Calu3 (cell line): ENCODE data around the gene ZBTB2. TPM values are rescaled to one million over a fixed set of nuclear protein-coding genes. Genes with fewer than 3 reads are reported as not detected.
"Not testable (repeated sequence)": the region's sequence is repeated elsewhere in the genome, so short reads cannot be mapped to it uniquely, and the experiment has no call there.

Experiments used
- BruUV-seq: library from RNA; stranded (reverse); fragments of 400-500 nt; replicated peaks from 2 replicates; lab custom pipeline; 2021; lab: Mats Ljungman, UMichigan
- CTCF ChIA-PET: fragments of 300-600 bp; sonication (Branson Sonifier 250); formaldehyde crosslinking; loops from one replicate; lab custom pipeline; 2022; ENCODE audit warnings: antibody characterized with exemption; lab: Charles Lee
- DNase-seq: peaks from one replicate; pipeline ENCODE4 v3.0.0; 2022
- H3K27ac Mint-ChIP-seq: one replicate; pipeline ENCODE4 v1.8.0; 2022; ENCODE audit warnings: mixed read lengths; ENCODE audit not compliant: unreplicated experiment
- H3K27me3 Mint-ChIP-seq: one replicate; pipeline ENCODE4 v1.8.0; 2022; ENCODE audit warnings: mixed read lengths; ENCODE audit not compliant: unreplicated experiment
- H3K36me3 Mint-ChIP-seq: one replicate; pipeline ENCODE4 v1.8.0; 2022; ENCODE audit warnings: mild to moderate bottlenecking, moderate library complexity, mixed read lengths; ENCODE audit not compliant: insufficient read depth, unreplicated experiment
- H3K4me1 Mint-ChIP-seq: one replicate; pipeline ENCODE4 v1.8.0; 2022; ENCODE audit warnings: mild to moderate bottlenecking, low read depth, mixed read lengths; ENCODE audit not compliant: unreplicated experiment
- H3K4me3 Mint-ChIP-seq: one replicate; pipeline ENCODE4 v1.8.0; 2022; ENCODE audit warnings: mild to moderate bottlenecking, low read depth, moderate library complexity, mixed read lengths; ENCODE audit not compliant: unreplicated experiment
- H3K9me3 Mint-ChIP-seq: one replicate; pipeline ENCODE4 v1.8.0; 2022; ENCODE audit warnings: low read depth, mixed read lengths; ENCODE audit not compliant: unreplicated experiment
- intact Hi-C: fragments of 100-400 bp; cut with micrococcal nuclease; formaldehyde crosslinking; loops from one replicate; pipeline ENCODE4 v1.10.0; 2022; ENCODE audit not compliant: unreplicated experiment
- total RNA-seq: library from RNA; stranded (reverse); gene quantifications from 2 replicates; pipeline ENCODE4 v1.2.3, GENCODE V29; 2022
- TF ChIP-seq, protein P1 (sequence below): fragments of 200-600 bp; IDR thresholded peaks from one replicate; pipeline ENCODE4 v1.8.0; 2022; ENCODE audit warnings: antibody characterized with exemption; ENCODE audit not compliant: unreplicated experiment

ZBTB2 gene
- total RNA-seq, 1 experiment from 2014 or later: 15.7 TPM

DNA sequence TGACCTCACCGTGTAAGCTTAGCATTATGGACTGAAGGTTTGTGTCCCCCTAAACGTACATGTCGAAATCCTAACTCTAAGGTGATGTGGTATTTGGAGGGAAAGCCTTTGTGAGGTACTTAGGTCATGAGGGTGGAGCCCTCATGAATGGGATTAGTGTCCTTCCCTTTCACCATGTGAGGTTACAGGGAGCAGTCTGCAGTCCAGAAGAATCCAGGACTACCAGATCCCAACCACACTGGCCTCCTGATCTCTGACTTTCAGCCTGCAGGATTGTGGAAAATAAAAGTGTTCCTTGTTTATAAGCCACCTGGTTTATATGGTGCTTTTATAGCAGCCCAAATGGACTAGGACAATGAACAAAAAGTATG lies 73.4 kb downstream of the ZBTB2 start:
- no peak overlapping the region for H3K27ac Mint-ChIP-seq
- DNase-seq: no peak
- no peaks in the 10 kb centered on the region for H3K36me3 Mint-ChIP-seq
- intact Hi-C loops: loop anchor here (10.0 kb wide), 1 partner anchor 63 kb away; no protein-coding TSS in a partner anchor
- peaks cover 2% of the 10 kb centered on the region for H3K9me3 Mint-ChIP-seq
- CTCF ChIA-PET: interaction anchor here (0.7 to 1.2 kb wide), 2 partner anchors 21 to 287 kb away, joined by 3 to 6 read pairs; no protein-coding TSS in a partner anchor
- no peak overlapping the region for H3K4me3 Mint-ChIP-seq
- TF ChIP-seq, protein P1, sequence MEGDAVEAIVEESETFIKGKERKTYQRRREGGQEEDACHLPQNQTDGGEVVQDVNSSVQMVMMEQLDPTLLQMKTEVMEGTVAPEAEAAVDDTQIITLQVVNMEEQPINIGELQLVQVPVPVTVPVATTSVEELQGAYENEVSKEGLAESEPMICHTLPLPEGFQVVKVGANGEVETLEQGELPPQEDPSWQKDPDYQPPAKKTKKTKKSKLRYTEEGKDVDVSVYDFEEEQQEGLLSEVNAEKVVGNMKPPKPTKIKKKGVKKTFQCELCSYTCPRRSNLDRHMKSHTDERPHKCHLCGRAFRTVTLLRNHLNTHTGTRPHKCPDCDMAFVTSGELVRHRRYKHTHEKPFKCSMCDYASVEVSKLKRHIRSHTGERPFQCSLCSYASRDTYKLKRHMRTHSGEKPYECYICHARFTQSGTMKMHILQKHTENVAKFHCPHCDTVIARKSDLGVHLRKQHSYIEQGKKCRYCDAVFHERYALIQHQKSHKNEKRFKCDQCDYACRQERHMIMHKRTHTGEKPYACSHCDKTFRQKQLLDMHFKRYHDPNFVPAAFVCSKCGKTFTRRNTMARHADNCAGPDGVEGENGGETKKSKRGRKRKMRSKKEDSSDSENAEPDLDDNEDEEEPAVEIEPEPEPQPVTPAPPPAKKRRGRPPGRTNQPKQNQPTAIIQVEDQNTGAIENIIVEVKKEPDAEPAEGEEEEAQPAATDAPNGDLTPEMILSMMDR: no peak
- H3K27me3 Mint-ChIP-seq: no peaks in the 10 kb centered on the region
- BruUV-seq: no TSS peak
- H3K4me1 Mint-ChIP-seq: peaks cover 8% of the 10 kb centered on the region

DNA sequence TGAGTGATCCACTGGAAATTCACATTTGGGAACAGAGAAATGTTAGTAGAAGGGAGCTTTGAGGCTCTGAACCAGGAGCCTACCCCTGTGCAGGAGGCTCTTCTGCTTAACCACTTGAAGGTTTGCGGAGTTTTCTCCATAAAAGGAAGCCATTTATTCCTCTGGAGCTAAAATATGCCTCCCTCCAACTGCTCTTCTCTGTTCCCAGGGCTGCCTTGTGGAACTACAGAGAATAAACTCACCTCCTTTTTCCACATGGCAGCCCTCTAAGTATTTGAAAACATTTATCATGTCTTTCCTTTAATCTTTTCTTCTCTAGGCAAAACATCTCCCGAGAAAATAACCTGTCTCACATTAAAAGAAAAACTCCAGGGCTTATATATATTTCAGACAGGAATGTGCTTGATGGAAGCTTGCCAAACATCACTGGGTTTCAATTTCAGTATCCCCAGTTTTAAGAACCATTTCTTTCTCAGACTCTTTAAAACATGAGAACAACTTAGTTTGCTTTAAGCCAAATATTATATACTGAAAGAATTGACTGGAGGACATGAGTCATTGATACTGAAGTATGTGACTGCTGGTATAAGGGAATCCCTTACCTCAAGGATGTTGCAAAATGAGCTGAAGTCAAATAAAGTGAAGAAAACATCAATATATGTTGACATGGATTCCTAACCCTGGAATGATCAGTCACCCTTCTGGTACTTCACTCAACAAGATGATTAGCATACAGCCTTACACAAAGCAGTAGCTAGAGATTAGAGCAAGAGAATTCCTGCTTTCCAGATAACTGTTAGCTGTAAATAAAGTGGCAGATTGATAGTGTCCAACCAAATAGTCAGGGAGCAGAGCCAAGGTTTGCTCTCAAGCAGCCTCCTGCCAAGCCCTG lies 74.0 kb downstream of the ZBTB2 start:
- H3K4me3 Mint-ChIP-seq: no peak overlapping the region

DNA sequence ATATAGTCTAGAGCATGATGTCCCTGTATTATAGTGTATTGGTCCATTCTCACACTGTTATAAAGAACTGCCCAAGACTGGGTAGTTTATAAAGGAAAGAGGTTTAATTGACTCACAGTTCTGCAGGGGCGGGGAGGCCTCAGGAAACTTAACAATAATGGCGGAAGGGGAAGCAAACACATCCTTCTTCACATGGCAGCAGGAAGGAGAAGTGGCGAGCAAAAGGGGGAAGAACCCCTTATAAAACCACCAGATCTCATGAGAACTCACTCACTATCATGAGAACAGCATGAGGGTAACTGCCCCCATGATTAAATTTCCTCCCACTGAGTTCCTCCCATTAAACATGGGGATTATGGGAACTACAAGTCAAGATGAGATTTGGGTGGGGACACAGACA lies 75.7 kb downstream of the ZBTB2 start:
- H3K27ac Mint-ChIP-seq, H3K9me3 Mint-ChIP-seq, H3K27me3 Mint-ChIP-seq, H3K4me3 Mint-ChIP-seq, DNase-seq, CTCF ChIA-PET, H3K36me3 Mint-ChIP-seq, H3K4me1 Mint-ChIP-seq, BruUV-seq: not testable (repeated sequence)
- intact Hi-C loops: loop anchor here (10.0 kb wide), 1 partner anchor 61 kb away; no protein-coding TSS in a partner anchor

More for the DNA sequence above, 74.0 kb downstream of the ZBTB2 start:
- no peaks in the 10 kb centered on the region for H3K36me3 Mint-ChIP-seq
- CTCF ChIA-PET: interaction anchor here (0.7 to 1.2 kb wide), 2 partner anchors 21 to 286 kb away, joined by 3 to 6 read pairs; no protein-coding TSS in a partner anchor
- no peak overlapping the region for H3K27ac Mint-ChIP-seq
- DNase-seq: no peak
- intact Hi-C loops: loop anchor here (10.0 kb wide), 1 partner anchor 63 kb away; no protein-coding TSS in a partner anchor
- no peaks in the 10 kb centered on the region for H3K27me3 Mint-ChIP-seq
- BruUV-seq: no TSS peak
- peaks cover 8% of the 10 kb centered on the region for H3K4me1 Mint-ChIP-seq
- TF ChIP-seq, protein P1: no peak
- H3K9me3 Mint-ChIP-seq: peaks cover 2% of the 10 kb centered on the region

Other genes starting within 250 kb of the ZBTB2 start
- 21.8 and 31.8 TPM in 2 replicates for gene AKAP12, start 151.6 kb downstream of the ZBTB2 start, total RNA-seq
- gene RMND1, start 60.6 kb upstream of the ZBTB2 start, total RNA-seq: 13.2 and 15.5 TPM in 2 replicates
- gene CCDC170, start 102.5 kb upstream of the ZBTB2 start, total RNA-seq: 0.26 TPM in 1 of 2 replicates, not detected in the other